HCT116 (cell line): Measurements from ENCODE around the gene KCNK16. TPM values are rescaled to one million over a fixed set of nuclear protein-coding genes. Genes with fewer than 3 reads are reported as not detected.

ENCODE experiments used
- ATAC-seq: fragments of 200-7000 bp; cut with Tn5 transposase; 2 replicates; pipeline ENCODE4 v1.9.1; 2020; ENCODE audit warnings: mild to moderate bottlenecking, moderate library complexity
- BruUV-seq: library from RNA; stranded (reverse); fragments of 400-500 nt; replicated peaks from 2 replicates; lab custom pipeline; 2021; lab: Mats Ljungman, UMichigan
- CTCF ChIA-PET: fragments of 300-600 bp; sonication (Branson Sonifier 250); formaldehyde crosslinking; loops from one replicate; lab custom pipeline; 2021; ENCODE audit warnings: antibody characterized with exemption; lab: Charles Lee
- POLR2A ChIA-PET: fragments of 300-600, 350-600 bp; sonication (Branson Sonifier 250); formaldehyde crosslinking; loops from one replicate; lab custom pipeline; 2021; ENCODE audit warnings: antibody characterized with exemption; lab: Charles Lee
- RAD21 ChIA-PET, 2 experiments: fragments of 300-600 bp; sonication (Branson Sonifier 250); formaldehyde crosslinking; loops; one replicate each; lab custom pipeline; 2023; ENCODE audit warnings: low total read pairs in 2 of 2; ENCODE audit not compliant: uncharacterized antibody in 2 of 2, unreplicated experiment in 2 of 2, low non-redundant PET in 1 of 2; lab: Charles Lee
- DNase-seq: peaks from one replicate; pipeline ENCODE4 v3.0.0-alpha.2; 2010; ENCODE audit warnings: low read depth, low spot score
- H2AFZ ChIP-seq: fragments of 200-600 bp; shearing (Covaris generic), sonication (generic); 2 replicates; pipeline ENCODE4 v1.6.1; 2017; ENCODE audit warnings: low read depth, mixed run types, mixed read lengths, antibody characterized with exemption, low read length; ENCODE audit not compliant: poor library complexity, severe bottlenecking
- H3K27ac ChIP-seq: 2 replicates; pipeline ENCODE4 v1.5.1; 2012; ENCODE audit warnings: low read depth, low read length
- H3K27me3 ChIP-seq: fragments of 200-600 bp; sonication (generic); 2 replicates; pipeline ENCODE4 v1.6.1; 2016; ENCODE audit warnings: mixed run types, low read length, mixed read lengths; ENCODE audit not compliant: insufficient read depth
- H3K36me3 ChIP-seq, 2 experiments: fragments of 200-500 bp in 1 of 2; fragments of 200-600 bp in 1 of 2; sonication (Bioruptor generic) in 1 of 2; sonication (generic) in 1 of 2; 2 replicates each; pipeline versions ENCODE4 v1.5.1 to v1.6.1; 2014 to 2016; ENCODE audit warnings: low read length in 2 of 2, inconsistent platforms in 1 of 2, mixed read lengths in 1 of 2, mixed run types in 1 of 2; ENCODE audit not compliant: insufficient read depth in 2 of 2, control insufficient read depth in 1 of 2
- H3K4me1 ChIP-seq, 2 experiments: fragments of 200-600 bp in 1 of 2; sonication (generic) in 1 of 2; 2 replicates each; pipeline versions ENCODE4 v1.5.1 to v1.6.1; 2012 to 2017; ENCODE audit warnings: low read length in 2 of 2, inconsistent platforms in 1 of 2, mild to moderate bottlenecking in 1 of 2, mixed read lengths in 1 of 2, mixed run types in 1 of 2, moderate library complexity in 1 of 2; ENCODE audit not compliant: insufficient read depth in 2 of 2, control insufficient read depth in 1 of 2
- H3K4me2 ChIP-seq: fragments of 200-600 bp; sonication (generic); 2 replicates; pipeline ENCODE4 v1.6.1; 2017; ENCODE audit warnings: mixed run types, low read length, mixed read lengths
- H3K4me3 ChIP-seq, 2 experiments: fragments of 200-600 bp in 1 of 2; sonication (generic) in 1 of 2; replicated peaks in 1 of 2; 2 replicates each; pipeline ENCODE4 v1.5.1; 2011 to 2016; ENCODE audit warnings: low read length in 2 of 2, control low read depth in 1 of 2, low read depth in 1 of 2, mild to moderate bottlenecking in 1 of 2, mixed read lengths in 1 of 2, mixed run types in 1 of 2
- H3K79me2 ChIP-seq: fragments of 200-600 bp; sonication (generic); 2 replicates; pipeline ENCODE4 v1.6.1; 2017; ENCODE audit warnings: mild to moderate bottlenecking, mixed run types, low read length, moderate library complexity, mixed read lengths; ENCODE audit not compliant: insufficient read depth
- H3K9ac ChIP-seq: fragments of 200-600 bp; sonication (generic); 2 replicates; pipeline ENCODE4 v1.6.1; 2016; ENCODE audit warnings: low read length, mixed read lengths
- H3K9me2 ChIP-seq: fragments of 200-600 bp; sonication (generic), shearing (Covaris generic); 2 replicates; pipeline ENCODE4 v1.6.1; 2017; ENCODE audit warnings: mixed run types, mild to moderate bottlenecking, moderate library complexity; ENCODE audit not compliant: insufficient read depth
- H3K9me3 ChIP-seq, 2 experiments: fragments of 200-500 bp in 1 of 2; fragments of 200-600 bp in 1 of 2; sonication (Bioruptor generic) in 1 of 2; sonication (generic) in 1 of 2; 2 replicates each; pipeline ENCODE4 v1.6.1; 2014 to 2017; ENCODE audit warnings: low read length in 2 of 2, mixed read lengths in 2 of 2, inconsistent platforms in 1 of 2, low read depth in 1 of 2, mild to moderate bottlenecking in 1 of 2, mixed run types in 1 of 2, moderate library complexity in 1 of 2; ENCODE audit not compliant: control insufficient read depth in 1 of 2, insufficient read depth in 1 of 2
- H4K20me1 ChIP-seq: fragments of 200-600 bp; sonication (generic), shearing (Covaris generic); 2 replicates; pipeline ENCODE4 v1.6.1; 2017; ENCODE audit warnings: mixed run types, mild to moderate bottlenecking, moderate library complexity; ENCODE audit not compliant: insufficient read depth
- EGR1 ChIP-seq: IDR thresholded peaks from 2 replicates; pipeline ENCODE4 v1.6.1; 2012; ENCODE audit warnings: low read depth
- ELF1 ChIP-seq: IDR thresholded peaks from 2 replicates; pipeline ENCODE4 v1.6.1; 2012; ENCODE audit warnings: low read depth, borderline replicate concordance
- FOSL1 ChIP-seq: IDR thresholded peaks from 2 replicates; pipeline ENCODE4 v1.6.1; 2012; ENCODE audit warnings: low read depth
- POLR2AphosphoS5 ChIP-seq: IDR thresholded peaks from 2 replicates; pipeline ENCODE4 v1.6.1; 2011; ENCODE audit warnings: mild to moderate bottlenecking, low read depth, low read length, moderate library complexity
- SIN3A ChIP-seq: IDR thresholded peaks from 2 replicates; pipeline ENCODE4 v1.6.1; 2012; ENCODE audit warnings: low read depth
- SP1 ChIP-seq: IDR thresholded peaks from 2 replicates; pipeline ENCODE4 v1.6.1; 2012; ENCODE audit warnings: low read depth
- TCF7L2 ChIP-seq: IDR thresholded peaks from 2 replicates; pipeline ENCODE4 v1.7.0; 2011; ENCODE audit warnings: borderline replicate concordance, inconsistent platforms; ENCODE audit not compliant: insufficient read depth, insufficient read length; ENCODE audit errors: extremely low read depth
- intact Hi-C: fragments of 100-400 bp; cut with micrococcal nuclease; formaldehyde crosslinking; loops from 2 replicates; pipeline ENCODE4 v1.10.0; 2022
- total RNA-seq: library from RNA; stranded (reverse); gene quantifications from one replicate; pipeline ENCODE4 v1.2.1, GENCODE V29; 2021; ENCODE audit not compliant: unreplicated experiment
- TF ChIP-seq, protein P1 (sequence below): IDR thresholded peaks from 2 replicates; pipeline ENCODE4 v1.6.1; 2012; ENCODE audit warnings: low read depth

The KCNK16 gene
- total RNA-seq, 1 experiment from 2014 or later: not detected

DNA sequence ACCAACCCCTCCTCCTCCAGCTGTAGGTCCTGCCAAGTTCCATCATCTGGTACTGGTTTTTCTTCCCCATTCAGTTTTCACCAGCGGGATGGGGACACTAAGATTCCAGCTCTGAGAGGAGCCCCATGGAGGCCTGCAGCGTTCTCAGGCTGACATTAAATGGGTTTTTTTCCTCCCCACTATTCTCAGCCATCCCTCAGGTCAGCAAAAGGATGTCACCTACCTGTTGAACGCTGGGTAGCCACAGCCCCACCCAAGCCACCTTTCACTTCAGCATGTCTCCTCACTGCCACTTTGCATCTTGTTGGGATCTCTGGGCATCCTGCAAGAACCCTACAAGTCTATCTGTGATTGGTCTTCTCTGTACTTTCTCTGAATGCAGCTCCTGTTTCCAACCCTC lies 15.0 kb downstream of the KCNK16 start:
- BruUV-seq: no TSS peak
- H3K9me3 ChIP-seq: no peaks in the 10 kb centered on the region
- no peaks in the 10 kb centered on the region for H3K27me3 ChIP-seq
- RAD21 ChIA-PET: no interaction called here
- H3K79me2 ChIP-seq: no peaks in the 10 kb centered on the region
- intact Hi-C loops: no loop called here
- H2AFZ ChIP-seq: no peak overlapping the region
- DNase-seq (no peak), ATAC-seq (no peak)
- POLR2A ChIA-PET: no interaction called here
- peaks cover 0 to 6% of the 10 kb centered on the region in 2 experiments; a peak in 2 of 4 replicates for H3K4me1 ChIP-seq
- no peaks in the 10 kb centered on the region for H4K20me1 ChIP-seq
- no peaks in the 10 kb centered on the region for H3K9me2 ChIP-seq
- H3K36me3 ChIP-seq: no peaks in the 10 kb centered on the region
- CTCF ChIA-PET: interaction anchor here (1.0 kb wide), 1 partner anchor 435 kb away, joined by 3 read pairs; no protein-coding TSS in a partner anchor
- H3K27ac ChIP-seq: no peak overlapping the region
- H3K4me2 ChIP-seq: no peak overlapping the region
- TF ChIP-seq SIN3A: no peak
- TF ChIP-seq TCF7L2: no peak
- no peak for TF ChIP-seq POLR2AphosphoS5
- TF ChIP-seq, protein P1, sequence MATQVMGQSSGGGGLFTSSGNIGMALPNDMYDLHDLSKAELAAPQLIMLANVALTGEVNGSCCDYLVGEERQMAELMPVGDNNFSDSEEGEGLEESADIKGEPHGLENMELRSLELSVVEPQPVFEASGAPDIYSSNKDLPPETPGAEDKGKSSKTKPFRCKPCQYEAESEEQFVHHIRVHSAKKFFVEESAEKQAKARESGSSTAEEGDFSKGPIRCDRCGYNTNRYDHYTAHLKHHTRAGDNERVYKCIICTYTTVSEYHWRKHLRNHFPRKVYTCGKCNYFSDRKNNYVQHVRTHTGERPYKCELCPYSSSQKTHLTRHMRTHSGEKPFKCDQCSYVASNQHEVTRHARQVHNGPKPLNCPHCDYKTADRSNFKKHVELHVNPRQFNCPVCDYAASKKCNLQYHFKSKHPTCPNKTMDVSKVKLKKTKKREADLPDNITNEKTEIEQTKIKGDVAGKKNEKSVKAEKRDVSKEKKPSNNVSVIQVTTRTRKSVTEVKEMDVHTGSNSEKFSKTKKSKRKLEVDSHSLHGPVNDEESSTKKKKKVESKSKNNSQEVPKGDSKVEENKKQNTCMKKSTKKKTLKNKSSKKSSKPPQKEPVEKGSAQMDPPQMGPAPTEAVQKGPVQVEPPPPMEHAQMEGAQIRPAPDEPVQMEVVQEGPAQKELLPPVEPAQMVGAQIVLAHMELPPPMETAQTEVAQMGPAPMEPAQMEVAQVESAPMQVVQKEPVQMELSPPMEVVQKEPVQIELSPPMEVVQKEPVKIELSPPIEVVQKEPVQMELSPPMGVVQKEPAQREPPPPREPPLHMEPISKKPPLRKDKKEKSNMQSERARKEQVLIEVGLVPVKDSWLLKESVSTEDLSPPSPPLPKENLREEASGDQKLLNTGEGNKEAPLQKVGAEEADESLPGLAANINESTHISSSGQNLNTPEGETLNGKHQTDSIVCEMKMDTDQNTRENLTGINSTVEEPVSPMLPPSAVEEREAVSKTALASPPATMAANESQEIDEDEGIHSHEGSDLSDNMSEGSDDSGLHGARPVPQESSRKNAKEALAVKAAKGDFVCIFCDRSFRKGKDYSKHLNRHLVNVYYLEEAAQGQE: no peak
- TF ChIP-seq FOSL1: no peak
- TF ChIP-seq ELF1: no peak
- no peak for TF ChIP-seq SP1
- TF ChIP-seq EGR1: no peak
- no peak overlapping the region for H3K9ac ChIP-seq
- no peak overlapping the region for H3K4me3 ChIP-seq
